ENCODE measurements around the gene PTPRT. TPM values are rescaled to one million over a fixed set of nuclear protein-coding genes. Genes with fewer than 3 reads are reported as not detected.

Gene PTPRT
- total RNA-seq, 4 donors from 2014 or later, result under 0.01 to 0.64 (median 0.40) TPM

GRCh38 chr20:43017241-43018030, 172.3 kb downstream of the PTPRT start:
- Histone ChIP-seq H3K4me3 (no peak overlapping the region), H3K36me3 (no peaks in the 10 kb centered on the region), H3K9me3 (no peaks in the 10 kb centered on the region), H3K4me1 (no peaks in the 10 kb centered on the region), H3K27ac (no peak overlapping the region), H3K27me3 (no peaks in the 10 kb centered on the region)
- intact Hi-C loops (cut with DNase I; ENCODE audit: low total_unique reads), result no loop called here
- in situ Hi-C loops (cut with MboI; ENCODE audit: low pct_ligation_motif_present in 1 of 4, low pct_unique_long_range_greater_than_20kb in 1 of 4, low sequenced_read_pairs in 3 of 4), result no loop called here
- 34 to 46% methylated on average over 5 to 13 of the region's 13 CpGs for WGBS, 2 donors (ENCODE audit: low coverage in 1 of 2)
- no peak for TF ChIP-seq CTCF (IDR thresholded peaks at IDR 0.05)
- no peak for TF ChIP-seq POLR2A (IDR thresholded peaks at IDR 0.05)
- no peak for TF ChIP-seq EP300 (IDR thresholded peaks at IDR 0.05; ENCODE audit: low read depth)
- TF ChIP-seq POLR2AphosphoS5 (IDR thresholded peaks at IDR 0.05), result no peak
- DNase-seq, result no peak

GRCh38 chr20:43016257-43016656, 173.4 kb downstream of the PTPRT start:
- H3K9me3 ChIP-seq, result no peaks in the 10 kb centered on the region
- 47 to 66% methylated on average over 2 to 4 of the region's 4 CpGs for WGBS, 2 donors (ENCODE audit: low coverage in 1 of 2)
- no peak for DNase-seq
- intact Hi-C loops (cut with DNase I; ENCODE audit: low total_unique reads) (no loop called here), in situ Hi-C loops (cut with MboI; ENCODE audit: low pct_ligation_motif_present in 1 of 4, low pct_unique_long_range_greater_than_20kb in 1 of 4, low sequenced_read_pairs in 3 of 4) (no loop called here)
- no peak for TF ChIP-seq POLR2AphosphoS5 (IDR thresholded peaks at IDR 0.05)
- TF ChIP-seq EP300 (IDR thresholded peaks at IDR 0.05; ENCODE audit: low read depth), result no peak
- no peak for TF ChIP-seq CTCF (IDR thresholded peaks at IDR 0.05)
- no peak for TF ChIP-seq POLR2A (IDR thresholded peaks at IDR 0.05)
- no peak overlapping the region for H3K27ac ChIP-seq
- H3K36me3 ChIP-seq, result no peaks in the 10 kb centered on the region
- no peak overlapping the region for H3K4me3 ChIP-seq
- H3K4me1 ChIP-seq, result no peaks in the 10 kb centered on the region
- no peaks in the 10 kb centered on the region for H3K27me3 ChIP-seq

DNA sequence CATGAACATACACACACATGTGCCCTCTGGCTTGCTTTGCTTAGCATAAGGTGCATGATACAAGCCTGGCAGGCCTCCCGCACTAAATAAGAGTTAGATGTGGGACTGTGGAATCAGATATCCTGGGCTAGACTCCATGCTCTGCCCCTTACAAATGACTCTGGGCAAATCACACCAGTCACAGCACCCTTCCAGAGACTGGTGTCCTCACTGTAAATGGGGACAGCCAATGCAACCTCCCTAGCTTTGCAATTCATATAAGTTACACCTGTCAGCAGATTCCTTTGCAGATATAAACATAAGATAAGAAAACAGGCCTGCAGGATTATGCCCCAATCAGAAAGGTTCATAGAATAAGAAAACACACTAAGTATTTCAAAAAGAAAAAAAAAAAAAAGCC, 174.1 kb downstream of the PTPRT start:
- Histone ChIP-seq H3K27ac (no peak overlapping the region), H3K4me3 (no peak overlapping the region), H3K4me1 (no peaks in the 10 kb centered on the region), H3K27me3 (no peaks in the 10 kb centered on the region), H3K9me3 (no peaks in the 10 kb centered on the region), H3K36me3 (no peaks in the 10 kb centered on the region)
- DNase-seq, result no peak
- intact Hi-C loops (cut with DNase I; ENCODE audit: low total_unique reads) (no loop called here), in situ Hi-C loops (cut with MboI; ENCODE audit: low pct_ligation_motif_present in 1 of 4, low pct_unique_long_range_greater_than_20kb in 1 of 4, low sequenced_read_pairs in 3 of 4) (no loop called here)
- TF ChIP-seq CTCF (IDR thresholded peaks at IDR 0.05), result no peak
- WGBS, 2 donors (ENCODE audit: low coverage in 1 of 2), result 93% methylated on average over 1 of the region's 1 CpG; no CpG with 5 or more reads in 1 of the 2 donors

DNA sequence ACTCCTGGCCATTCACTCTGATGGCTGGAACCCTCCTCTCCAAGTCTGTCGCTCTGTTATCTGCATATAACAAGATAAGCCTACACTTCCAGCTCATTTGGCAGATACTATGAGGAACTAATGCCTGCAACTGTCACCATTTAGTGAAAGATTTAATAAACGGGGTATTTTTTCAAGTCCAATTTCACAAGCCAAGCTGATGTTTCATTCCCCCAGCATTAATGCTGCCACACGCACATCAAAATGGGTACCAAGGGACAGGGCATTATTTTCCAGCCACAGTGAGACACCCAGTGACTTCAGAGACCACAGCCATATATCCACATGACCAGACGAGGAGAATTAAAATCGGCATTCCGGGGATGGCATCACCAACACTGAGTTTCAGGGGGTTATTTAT, 175.5 kb downstream of the PTPRT start:
- Histone ChIP-seq H3K9me3 (no peaks in the 10 kb centered on the region), H3K27ac (no peak overlapping the region), H3K4me1 (no peaks in the 10 kb centered on the region), H3K4me3 (no peak overlapping the region), H3K27me3 (no peaks in the 10 kb centered on the region), H3K36me3 (no peaks in the 10 kb centered on the region)
- 84 to 88% methylated on average over 4 to 6 of the region's 6 CpGs for WGBS, 2 donors (ENCODE audit: low coverage in 1 of 2)
- TF ChIP-seq EP300 (IDR thresholded peaks at IDR 0.05; ENCODE audit: low read depth), result no peak
- no peak for TF ChIP-seq POLR2A (IDR thresholded peaks at IDR 0.05)
- TF ChIP-seq POLR2AphosphoS5 (IDR thresholded peaks at IDR 0.05), result no peak
- no peak for TF ChIP-seq CTCF (IDR thresholded peaks at IDR 0.05)
- in situ Hi-C loops (cut with MboI; ENCODE audit: low pct_ligation_motif_present in 1 of 4, low pct_unique_long_range_greater_than_20kb in 1 of 4, low sequenced_read_pairs in 3 of 4) (no loop called here), intact Hi-C loops (cut with DNase I; ENCODE audit: low total_unique reads) (no loop called here)
- no peak for DNase-seq

Data from transverse colon (tissue), 4 donors.